ENCODE data around the gene HS3ST3A1. TPM values are rescaled to one million over a fixed set of nuclear protein-coding genes. Genes with fewer than 3 reads are reported as not detected.

Gene HS3ST3A1
- total RNA-seq, 1 experiment from 2014 or later: 3.4 TPM

DNA sequence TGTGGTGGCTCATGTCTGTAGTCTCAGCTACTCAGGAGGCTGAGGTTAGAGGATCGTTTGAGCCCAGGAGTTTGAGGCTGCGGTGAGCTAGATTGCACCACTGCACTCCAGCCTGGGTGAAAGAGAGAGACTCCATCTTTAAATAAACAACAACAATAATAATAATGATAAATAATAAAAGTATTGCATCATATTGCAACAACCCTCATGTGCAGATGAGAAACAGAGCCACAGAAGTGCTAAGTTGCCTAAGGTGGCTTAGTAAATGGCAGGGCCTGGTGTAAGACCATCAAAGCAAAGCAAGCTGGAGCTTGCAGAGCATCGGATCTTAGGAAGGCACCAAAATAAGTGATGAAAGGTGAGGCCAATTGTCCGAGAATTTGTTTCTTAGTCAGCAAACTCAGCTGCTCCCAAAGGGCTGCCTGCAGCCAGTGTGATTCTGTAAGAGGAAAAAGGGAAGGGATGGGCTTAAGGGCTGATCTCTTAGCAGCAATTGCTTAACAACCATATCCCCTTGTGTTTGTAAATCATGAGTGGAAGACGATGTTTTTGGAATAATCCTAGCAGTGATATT, 45.3 kb upstream of the HS3ST3A1 start:
- Histone ChIP-seq H3K56ac (ENCODE audit: insufficient read length, low read depth, low read length) (no peak overlapping the region), H2AK5ac (ENCODE audit: insufficient read length, low read length) (no peak overlapping the region), H3K23ac (ENCODE audit: insufficient read length, low read depth, low read length) (no peak overlapping the region), H3K79me1 (ENCODE audit: insufficient read depth, low read depth, low read length, poor library complexity, severe bottlenecking) (no peaks in the 10 kb centered on the region), H3K9ac (ENCODE audit: extremely low read depth, insufficient read length, low read length) (no peak overlapping the region), H3K4me1 (ENCODE audit: insufficient read depth, low read length) (peaks cover 5% of the 10 kb centered on the region; the same call in 1 of the 2 replicates), H2BK120ac (ENCODE audit: low read depth, low read length, poor library complexity, severe bottlenecking) (no peak overlapping the region), H2AFZ (ENCODE audit: low read length) (no peak overlapping the region), H3K14ac (ENCODE audit: insufficient read depth, low read length) (no peak overlapping the region), H3K4me2 (ENCODE audit: insufficient read depth, insufficient read length, low read length) (no peak overlapping the region), H2BK5ac (ENCODE audit: insufficient read length, low read length) (no peak overlapping the region), H4K20me1 (ENCODE audit: control insufficient read depth, insufficient read depth, insufficient read length) (no peaks in the 10 kb centered on the region), H3T11ph (ENCODE audit: low read length) (no peak overlapping the region), H4K8ac (replicated peaks; ENCODE audit: insufficient read length, low read depth, low read length) (no peak overlapping the region), H2BK12ac (ENCODE audit: insufficient read length, low read depth, low read length) (no peak overlapping the region), H2BK20ac (ENCODE audit: low read depth, low read length, poor library complexity, severe bottlenecking) (no peak overlapping the region), H3K18ac (ENCODE audit: insufficient read length, low read depth, low read length) (no peak overlapping the region), H3K9me3 (ENCODE audit: control insufficient read depth, low read depth, low read length) (no peaks in the 10 kb centered on the region), H3K4ac (ENCODE audit: low read depth, low read length) (no peak overlapping the region), H3K79me2 (ENCODE audit: insufficient read depth, low read length) (no peaks in the 10 kb centered on the region), H4K91ac (ENCODE audit: insufficient read length, low read depth, low read length) (no peak overlapping the region), H3K27me3 (ENCODE audit: insufficient read depth, low read length) (no peaks in the 10 kb centered on the region), H3K27ac (ENCODE audit: insufficient read length, low read depth, low read length) (no peak overlapping the region), H3K23me2 (ENCODE audit: insufficient read length, low read depth, low read length, poor library complexity, severe bottlenecking) (no peaks in the 10 kb centered on the region), H4K5ac (ENCODE audit: insufficient read length, low read depth, low read length) (no peak overlapping the region), H2BK15ac (ENCODE audit: low read depth, low read length) (no peak overlapping the region)
- Mint-ChIP-seq H3K27me3 (ENCODE audit: low read depth) (no peaks in the 10 kb centered on the region), H3K36me3 (ENCODE audit: insufficient read depth in 1 of 3, low read depth in 3 of 3) (no peaks in the 10 kb centered on the region), H3K9me3 (no peaks in the 10 kb centered on the region), H3K4me3 (no peak overlapping the region), H3K27ac (no peak overlapping the region), H3K4me1 (peaks cover 11 to 19% of the 10 kb centered on the region in 2 experiments)
- no peak for DNase-seq
- no CpG with 5 or more reads among the region's 5 CpGs for WGBS (ENCODE audit: extremely low coverage, insufficient read length, low lambda C conversion rate)
- TF ChIP-seq, protein P1, sequence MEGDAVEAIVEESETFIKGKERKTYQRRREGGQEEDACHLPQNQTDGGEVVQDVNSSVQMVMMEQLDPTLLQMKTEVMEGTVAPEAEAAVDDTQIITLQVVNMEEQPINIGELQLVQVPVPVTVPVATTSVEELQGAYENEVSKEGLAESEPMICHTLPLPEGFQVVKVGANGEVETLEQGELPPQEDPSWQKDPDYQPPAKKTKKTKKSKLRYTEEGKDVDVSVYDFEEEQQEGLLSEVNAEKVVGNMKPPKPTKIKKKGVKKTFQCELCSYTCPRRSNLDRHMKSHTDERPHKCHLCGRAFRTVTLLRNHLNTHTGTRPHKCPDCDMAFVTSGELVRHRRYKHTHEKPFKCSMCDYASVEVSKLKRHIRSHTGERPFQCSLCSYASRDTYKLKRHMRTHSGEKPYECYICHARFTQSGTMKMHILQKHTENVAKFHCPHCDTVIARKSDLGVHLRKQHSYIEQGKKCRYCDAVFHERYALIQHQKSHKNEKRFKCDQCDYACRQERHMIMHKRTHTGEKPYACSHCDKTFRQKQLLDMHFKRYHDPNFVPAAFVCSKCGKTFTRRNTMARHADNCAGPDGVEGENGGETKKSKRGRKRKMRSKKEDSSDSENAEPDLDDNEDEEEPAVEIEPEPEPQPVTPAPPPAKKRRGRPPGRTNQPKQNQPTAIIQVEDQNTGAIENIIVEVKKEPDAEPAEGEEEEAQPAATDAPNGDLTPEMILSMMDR (conservative IDR thresholded peaks at IDR 0.05): no peak
